Suprapubic skin (tissue), 4 donors: ENCODE results near the gene MCEMP1. TPM values are rescaled to one million over a fixed set of nuclear protein-coding genes. Genes with fewer than 3 reads are reported as not detected.

Experiments
- DNase-seq, 2 donors: peaks; one replicate each; pipeline ENCODE4 v3.0.0-alpha.2; 2019; ENCODE audit warnings: low spot score in 2 of 2
- H3K27ac ChIP-seq: fragments of 200-600 bp; sonication (generic); one replicate; pipeline ENCODE4 v1.5.1; 2019
- H3K27me3 ChIP-seq: fragments of 200-600 bp; sonication (generic); one replicate; pipeline ENCODE4 v1.5.1; 2019
- H3K36me3 ChIP-seq: fragments of 200-600 bp; sonication (generic); one replicate; pipeline ENCODE4 v1.5.1; 2019
- H3K4me1 ChIP-seq: fragments of 200-600 bp; sonication (generic); one replicate; pipeline ENCODE4 v1.5.1; 2019
- H3K4me3 ChIP-seq: fragments of 200-600 bp; sonication (generic); one replicate; pipeline ENCODE4 v1.5.1; 2019; ENCODE audit warnings: mild to moderate bottlenecking
- H3K9me3 ChIP-seq: fragments of 200-600 bp; sonication (generic); one replicate; pipeline ENCODE4 v1.5.1; 2019
- EP300 ChIP-seq: sonication (generic); formaldehyde crosslinking; IDR thresholded peaks from one replicate; pipeline ENCODE4 v1.6.1; 2017; ENCODE audit warnings: antibody characterized with exemption
- POLR2A ChIP-seq, 2 donors: fragments of 450-650 bp; IDR thresholded peaks; one replicate each; pipeline ENCODE4 v1.6.1; 2017; ENCODE audit warnings: antibody characterized with exemption in 2 of 2, mild to moderate bottlenecking in 2 of 2, moderate library complexity in 2 of 2
- POLR2AphosphoS5 ChIP-seq, 3 donors: sonication (generic); formaldehyde crosslinking; IDR thresholded peaks; one replicate each; pipeline ENCODE4 v1.6.1; 2017; ENCODE audit warnings: antibody characterized with exemption in 3 of 3
- WGBS: methylation state at CpG from one replicate; pipeline ENCODE4 v1.1.5; 2018; 5-methylcytosine and 5-hydroxymethylcytosine counted together
- total RNA-seq, 4 donors: library from RNA; depleted of rRNA; stranded (reverse); fragments of >200 nt; gene quantifications; one replicate each; pipeline ENCODE4 v1.1.0, GENCODE V29; 2016
- TF ChIP-seq, protein P1 (sequence below), 2 donors: fragments of 200-600 bp in 1 of 2; fragments of 450-650 bp in 1 of 2; sonication (generic) in 1 of 2; IDR thresholded peaks; one replicate each; pipeline ENCODE4 v1.5.1; 2016 to 2019; ENCODE audit warnings: antibody characterized with exemption in 2 of 2, mild to moderate bottlenecking in 1 of 2, moderate library complexity in 1 of 2

MCEMP1 gene
- total RNA-seq, 4 donors from 2014 or later, result 1.4 TPM; not detected in 3

DNA sequence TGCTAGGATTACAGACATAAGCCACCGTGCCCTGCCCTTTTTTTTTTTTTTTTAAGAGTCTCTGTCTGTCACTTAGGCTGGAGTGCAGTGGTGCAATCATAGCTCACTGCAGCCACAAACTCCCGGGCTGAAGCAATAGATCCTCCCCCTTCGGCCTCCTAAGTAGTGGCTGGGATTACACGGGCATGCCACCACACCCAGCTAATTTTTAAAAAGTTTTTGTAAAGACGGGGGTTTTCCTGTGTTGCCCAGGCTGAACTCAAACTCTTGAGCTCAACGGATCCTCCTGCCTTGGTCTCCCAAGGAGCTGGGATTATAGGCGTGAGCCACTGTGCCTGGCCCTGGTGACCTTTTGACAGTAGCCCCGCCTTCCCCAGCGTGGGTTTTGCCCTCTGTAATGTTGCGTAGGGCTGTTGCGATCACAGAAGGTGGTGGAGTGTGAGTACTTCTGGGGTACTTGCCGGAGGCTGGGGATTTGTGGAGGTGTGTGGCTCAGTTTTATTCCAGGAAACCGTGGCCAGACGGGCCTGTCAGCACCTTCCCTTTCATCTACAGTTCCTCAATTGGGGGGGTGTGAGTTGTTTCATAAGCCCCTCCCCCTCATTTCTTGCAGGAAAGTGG, 19.6 kb upstream of the MCEMP1 start:
- 35% methylated on average over 8 of the region's 14 CpGs for whole genome bisulfite sequencing
- Histone ChIP-seq H3K36me3 (no peaks in the 10 kb centered on the region), H3K4me1 (peaks cover 6% of the 10 kb centered on the region), H3K27ac (no peak overlapping the region), H3K9me3 (no peaks in the 10 kb centered on the region), H3K27me3 (no peaks in the 10 kb centered on the region), H3K4me3 (no peak overlapping the region)
- no peak for DNase-seq
- TF ChIP-seq EP300 (no peak), POLR2AphosphoS5 (IDR thresholded peaks at IDR 0.05) (no peak), POLR2A (IDR thresholded peaks at IDR 0.05) (no peak)
- TF ChIP-seq, protein P1, sequence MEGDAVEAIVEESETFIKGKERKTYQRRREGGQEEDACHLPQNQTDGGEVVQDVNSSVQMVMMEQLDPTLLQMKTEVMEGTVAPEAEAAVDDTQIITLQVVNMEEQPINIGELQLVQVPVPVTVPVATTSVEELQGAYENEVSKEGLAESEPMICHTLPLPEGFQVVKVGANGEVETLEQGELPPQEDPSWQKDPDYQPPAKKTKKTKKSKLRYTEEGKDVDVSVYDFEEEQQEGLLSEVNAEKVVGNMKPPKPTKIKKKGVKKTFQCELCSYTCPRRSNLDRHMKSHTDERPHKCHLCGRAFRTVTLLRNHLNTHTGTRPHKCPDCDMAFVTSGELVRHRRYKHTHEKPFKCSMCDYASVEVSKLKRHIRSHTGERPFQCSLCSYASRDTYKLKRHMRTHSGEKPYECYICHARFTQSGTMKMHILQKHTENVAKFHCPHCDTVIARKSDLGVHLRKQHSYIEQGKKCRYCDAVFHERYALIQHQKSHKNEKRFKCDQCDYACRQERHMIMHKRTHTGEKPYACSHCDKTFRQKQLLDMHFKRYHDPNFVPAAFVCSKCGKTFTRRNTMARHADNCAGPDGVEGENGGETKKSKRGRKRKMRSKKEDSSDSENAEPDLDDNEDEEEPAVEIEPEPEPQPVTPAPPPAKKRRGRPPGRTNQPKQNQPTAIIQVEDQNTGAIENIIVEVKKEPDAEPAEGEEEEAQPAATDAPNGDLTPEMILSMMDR (IDR thresholded peaks at IDR 0.05), result no peak

DNA sequence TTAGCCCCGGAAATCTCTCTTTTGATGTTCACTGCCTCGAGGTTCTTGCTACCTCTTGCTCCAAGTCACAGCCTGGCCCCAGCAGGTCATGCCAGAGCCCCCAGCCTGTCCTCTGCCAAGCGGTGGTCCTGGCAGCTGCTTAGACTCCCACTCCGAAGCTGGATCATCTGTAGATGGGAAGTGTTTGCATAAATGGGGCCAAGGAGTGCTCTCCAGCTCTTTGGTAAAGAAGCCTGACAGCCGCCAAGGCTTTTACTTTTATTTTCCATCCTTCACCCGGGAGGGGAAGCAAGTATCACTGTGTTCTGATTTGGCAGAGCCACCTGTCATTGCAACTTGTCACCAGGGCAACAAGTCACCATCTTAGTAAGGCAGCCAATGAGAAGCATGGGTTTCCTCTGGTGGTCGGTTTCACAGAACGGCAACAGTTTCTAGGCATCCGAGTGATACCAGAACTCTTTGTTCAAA, 18.6 kb upstream of the MCEMP1 start:
- Histone ChIP-seq H3K27ac (no peak overlapping the region), H3K27me3 (peaks cover 3% of the 10 kb centered on the region), H3K4me3 (no peak overlapping the region), H3K4me1 (no peaks in the 10 kb centered on the region), H3K36me3 (no peaks in the 10 kb centered on the region), H3K9me3 (no peaks in the 10 kb centered on the region)
- no peak for DNase-seq
- TF ChIP-seq EP300 (no peak), POLR2AphosphoS5 (IDR thresholded peaks at IDR 0.05) (no peak), POLR2A (IDR thresholded peaks at IDR 0.05) (no peak)
- TF ChIP-seq, protein P1 (IDR thresholded peaks at IDR 0.05), result no peak
- 45% methylated on average over 9 of the region's 9 CpGs for WGBS

DNA sequence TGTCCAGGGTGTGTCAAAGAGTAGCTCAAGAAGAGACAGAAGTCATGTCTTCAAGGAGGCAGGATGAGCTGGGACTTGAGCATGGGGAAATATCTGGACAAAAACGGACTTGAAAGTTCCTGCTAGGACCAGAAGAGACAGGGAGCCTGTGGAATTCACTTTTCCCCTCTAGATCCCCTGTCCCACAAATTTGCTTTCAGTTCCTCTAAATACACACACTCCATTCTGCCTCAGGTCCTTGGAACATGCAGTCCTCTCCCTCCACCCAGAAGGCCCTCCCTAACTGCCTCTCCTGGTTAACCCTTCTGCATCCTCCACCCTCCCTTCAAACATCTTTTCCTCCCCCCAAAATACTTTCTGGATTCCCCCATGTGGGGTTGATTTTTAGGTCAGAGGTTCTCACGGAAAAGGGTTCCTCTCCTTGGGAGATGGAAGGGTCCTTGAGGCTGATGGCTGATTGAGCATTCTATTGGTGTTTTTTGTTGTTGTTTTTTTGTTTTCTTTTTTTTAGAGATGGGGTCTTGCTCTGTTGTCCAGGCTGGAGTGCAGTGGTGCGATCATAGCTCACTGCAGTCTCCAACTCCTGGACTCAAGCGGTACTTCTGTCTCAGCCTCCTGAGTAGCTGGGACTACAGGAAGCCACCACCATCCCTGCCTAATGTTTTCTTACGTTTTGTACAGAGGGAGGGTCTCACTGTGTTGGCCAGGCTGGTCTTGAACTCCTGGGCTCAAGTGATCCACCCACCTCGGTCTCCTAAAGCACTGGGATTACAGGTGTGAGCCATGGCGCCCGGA, 14.9 kb upstream of the MCEMP1 start:
- peaks cover 16% of the 10 kb centered on the region for H3K27me3 ChIP-seq
- TF ChIP-seq, protein P1 (IDR thresholded peaks at IDR 0.05), result no peak
- no peak for TF ChIP-seq POLR2AphosphoS5 (IDR thresholded peaks at IDR 0.05)
- 74% methylated on average over 8 of the region's 8 CpGs for WGBS
- H3K4me1 ChIP-seq, result no peaks in the 10 kb centered on the region
- H3K36me3 ChIP-seq, result no peaks in the 10 kb centered on the region
- H3K4me3 ChIP-seq, result no peak overlapping the region
- no peak for DNase-seq
- no peaks in the 10 kb centered on the region for H3K9me3 ChIP-seq
- no peak overlapping the region for H3K27ac ChIP-seq

DNA sequence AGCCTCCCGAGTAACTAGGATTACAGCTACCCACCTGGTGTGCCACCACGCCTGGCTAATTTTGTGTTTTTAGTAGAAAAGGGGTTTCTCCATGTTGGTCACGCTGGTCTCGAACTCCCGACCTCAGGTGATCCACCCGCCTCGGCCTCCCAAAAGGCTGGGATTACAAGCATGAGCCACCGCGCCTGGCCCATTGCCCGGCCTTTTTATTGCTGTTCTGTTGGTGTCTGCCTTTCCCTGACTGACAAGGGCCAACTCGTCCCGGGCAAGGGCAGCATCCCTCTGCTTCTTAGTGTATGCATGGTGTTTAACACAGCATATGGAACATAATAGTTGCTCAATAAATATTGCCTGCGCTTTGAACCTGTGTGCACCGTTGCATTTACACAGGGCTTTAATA, 14.2 kb upstream of the MCEMP1 start:
- H3K9me3 ChIP-seq, result no peaks in the 10 kb centered on the region
- no peak for DNase-seq
- H3K4me3 ChIP-seq, result no peak overlapping the region
- H3K27me3 ChIP-seq, result peaks cover 16% of the 10 kb centered on the region
- TF ChIP-seq POLR2A (IDR thresholded peaks at IDR 0.05) (no peak), POLR2AphosphoS5 (IDR thresholded peaks at IDR 0.05) (no peak), EP300 (no peak)
- TF ChIP-seq, protein P1 (IDR thresholded peaks at IDR 0.05), result no peak
- H3K27ac ChIP-seq, result no peak overlapping the region
- 76% methylated on average over 14 of the region's 14 CpGs for WGBS
- H3K36me3 ChIP-seq, result no peaks in the 10 kb centered on the region
- H3K4me1 ChIP-seq, result no peaks in the 10 kb centered on the region

DNA sequence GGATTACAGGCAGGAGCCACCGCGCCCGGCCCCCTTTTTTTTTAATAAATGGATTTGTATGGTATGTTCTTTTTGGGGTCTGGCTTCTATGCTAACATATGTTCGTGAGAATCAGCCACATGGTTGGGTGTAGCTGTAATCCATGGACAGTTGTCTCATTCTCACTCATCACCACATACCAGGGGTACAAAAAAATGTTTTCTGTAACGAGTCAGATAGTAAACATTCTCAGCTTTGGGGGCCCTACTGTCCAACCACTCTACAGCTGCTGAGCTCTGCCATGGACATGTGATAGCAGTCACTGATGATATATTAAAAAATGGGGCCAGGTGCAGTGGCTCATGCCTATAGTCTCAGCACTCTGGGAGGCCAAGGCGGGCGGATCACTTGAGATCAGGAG, 13.2 kb upstream of the MCEMP1 start:
- no peak overlapping the region for H3K27ac ChIP-seq
- 52% methylated on average over 7 of the region's 7 CpGs for WGBS

More for the DNA sequence above, 13.2 kb upstream of the MCEMP1 start:
- no peaks in the 10 kb centered on the region for H3K36me3 ChIP-seq
- TF ChIP-seq, protein P1 (IDR thresholded peaks at IDR 0.05), result no peak
- TF ChIP-seq POLR2A (IDR thresholded peaks at IDR 0.05) (no peak), EP300 (no peak), POLR2AphosphoS5 (IDR thresholded peaks at IDR 0.05) (no peak)
- peaks cover 22% of the 10 kb centered on the region for H3K27me3 ChIP-seq
- no peaks in the 10 kb centered on the region for H3K4me1 ChIP-seq
- no peak overlapping the region for H3K4me3 ChIP-seq
- no peak for DNase-seq
- H3K9me3 ChIP-seq, result no peaks in the 10 kb centered on the region
